ENCODE results near the gene ANK3. TPM values are rescaled to one million over a fixed set of nuclear protein-coding genes. Genes with fewer than 3 reads are reported as not detected.

Gene ANK3
- total and polyA plus RNA-seq, 2 donors (not counting 3 experiments of a cell fraction or from before 2014, with no cell fraction given) = 0.88 to 8.5 TPM

DNA sequence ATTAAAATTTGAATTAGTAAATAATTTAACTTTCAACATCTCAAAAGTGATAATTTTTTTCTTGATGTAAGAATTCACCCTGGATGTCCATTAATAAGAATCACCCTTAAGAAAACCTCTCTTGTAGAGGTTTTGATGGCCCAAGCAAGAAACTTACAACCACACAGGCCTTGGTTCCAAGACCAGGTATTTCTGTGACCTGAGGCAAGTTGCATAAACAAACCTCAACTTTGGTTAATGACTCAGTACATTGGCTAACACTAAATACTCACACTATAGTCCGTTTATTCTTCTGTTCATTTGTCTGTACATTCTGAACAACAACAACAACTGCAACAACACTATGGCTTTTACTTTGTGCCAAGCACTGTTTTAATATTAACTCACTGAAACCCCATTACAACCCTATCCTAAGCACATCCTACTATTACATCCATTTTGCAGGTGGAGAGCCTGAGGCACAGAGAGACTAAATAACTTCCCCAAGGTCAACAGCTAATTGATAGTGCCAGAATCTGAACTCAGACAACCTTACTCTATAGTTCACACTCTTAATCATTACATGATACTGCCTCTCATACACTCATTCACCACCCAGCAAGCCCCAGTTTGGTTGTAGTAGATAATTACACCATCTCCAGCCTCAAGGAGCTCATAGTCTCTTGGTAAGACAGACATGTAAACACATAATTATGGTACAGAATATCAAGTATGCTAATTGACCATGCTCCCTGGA lies 6.6 kb downstream of the ANK3 start:
- intact Hi-C loops (cut with micrococcal nuclease) (no loop called here), dilution Hi-C loops (cut with MboI; ENCODE audit: extremely low pct_ligation_motif_present, low sequenced_read_pairs) (no loop called here)
- no peaks in the 10 kb centered on the region for H3K9me1 ChIP-seq (replicated peaks; ENCODE audit: control insufficient read depth, extremely low read depth, insufficient read depth, low read length)
- ChIA-PET POLR2A (no interaction called here), CTCF (interaction anchor here (0.9 to 2.0 kb wide), 3 partner anchors 41 to 70 kb away, joined by 3 to 8 read pairs (median 3); no protein-coding TSS in a partner anchor)
- no peak for DNase-seq (ENCODE audit: low read depth, low spot score)
- H3K9me3 ChIP-seq (replicated peaks; ENCODE audit: control insufficient read depth, insufficient read depth, low read length) = no peaks in the 10 kb centered on the region
- H3K27ac ChIP-seq (ENCODE audit: insufficient read depth, low read depth, low read length) = no peak overlapping the region
- H3K27me3 ChIP-seq (ENCODE audit: control insufficient read depth in 2 of 2, insufficient read depth in 2 of 2, low read length in 2 of 2) = no peaks in the 10 kb centered on the region
- BruUV-seq (replicated peaks) = no TSS peak
- peaks cover 19% of the 10 kb centered on the region for H3K4me1 ChIP-seq (ENCODE audit: control insufficient read depth, extremely low read depth, insufficient read depth, low read length)
- H3K9ac ChIP-seq (replicated peaks; ENCODE audit: extremely low read depth, insufficient read depth, low read length) = no peak overlapping the region
- no peak overlapping the region for H3K4me2 ChIP-seq (ENCODE audit: insufficient read depth, low read length)
- TF ChIP-seq EZH2 (IDR thresholded peaks at IDR 0.05; ENCODE audit: borderline replicate concordance, low read depth, low read length, severe bottlenecking) (no peak), POLR2A (IDR thresholded peaks at IDR 0.05; ENCODE audit: low read depth, low read length) (no peak), JUN (IDR thresholded peaks at IDR 0.05; ENCODE audit: borderline replicate concordance, insufficient read depth, insufficient read length, low read depth) (no peak), GATA2 (IDR thresholded peaks at IDR 0.05; ENCODE audit: insufficient read depth, insufficient read length, low read depth, low read length) (no peak), MYC (IDR thresholded peaks at IDR 0.05; ENCODE audit: low read depth, low read length) (no peak), FOS (IDR thresholded peaks at IDR 0.05; ENCODE audit: borderline replicate concordance, insufficient read depth, low read length) (no peak), POLR2AphosphoS5 (IDR thresholded peaks at IDR 0.05; ENCODE audit: insufficient read depth, low read depth, low read length) (no peak)
- TF ChIP-seq, protein P1, sequence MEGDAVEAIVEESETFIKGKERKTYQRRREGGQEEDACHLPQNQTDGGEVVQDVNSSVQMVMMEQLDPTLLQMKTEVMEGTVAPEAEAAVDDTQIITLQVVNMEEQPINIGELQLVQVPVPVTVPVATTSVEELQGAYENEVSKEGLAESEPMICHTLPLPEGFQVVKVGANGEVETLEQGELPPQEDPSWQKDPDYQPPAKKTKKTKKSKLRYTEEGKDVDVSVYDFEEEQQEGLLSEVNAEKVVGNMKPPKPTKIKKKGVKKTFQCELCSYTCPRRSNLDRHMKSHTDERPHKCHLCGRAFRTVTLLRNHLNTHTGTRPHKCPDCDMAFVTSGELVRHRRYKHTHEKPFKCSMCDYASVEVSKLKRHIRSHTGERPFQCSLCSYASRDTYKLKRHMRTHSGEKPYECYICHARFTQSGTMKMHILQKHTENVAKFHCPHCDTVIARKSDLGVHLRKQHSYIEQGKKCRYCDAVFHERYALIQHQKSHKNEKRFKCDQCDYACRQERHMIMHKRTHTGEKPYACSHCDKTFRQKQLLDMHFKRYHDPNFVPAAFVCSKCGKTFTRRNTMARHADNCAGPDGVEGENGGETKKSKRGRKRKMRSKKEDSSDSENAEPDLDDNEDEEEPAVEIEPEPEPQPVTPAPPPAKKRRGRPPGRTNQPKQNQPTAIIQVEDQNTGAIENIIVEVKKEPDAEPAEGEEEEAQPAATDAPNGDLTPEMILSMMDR (IDR thresholded peaks at IDR 0.05; ENCODE audit: extremely low read depth in 1 of 2, insufficient read depth in 1 of 2, low read depth in 1 of 2, low read length in 2 of 2) = no peak
- TF ChIP-seq, protein P2, sequence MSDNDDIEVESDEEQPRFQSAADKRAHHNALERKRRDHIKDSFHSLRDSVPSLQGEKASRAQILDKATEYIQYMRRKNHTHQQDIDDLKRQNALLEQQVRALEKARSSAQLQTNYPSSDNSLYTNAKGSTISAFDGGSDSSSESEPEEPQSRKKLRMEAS (IDR thresholded peaks at IDR 0.05; ENCODE audit: insufficient read depth, insufficient read length) = no peak
- no peaks in the 10 kb centered on the region for H4K20me1 ChIP-seq (replicated peaks; ENCODE audit: control insufficient read depth, extremely low read depth, insufficient read depth, low read length)
- H2AFZ ChIP-seq (ENCODE audit: low read depth, low read length) = peak overlapping the region; percentile 19
- H3K4me3 ChIP-seq (replicated peaks in 1 of 3; ENCODE audit: insufficient read depth in 1 of 3, low read depth in 1 of 3, low read length in 3 of 3) = no peak overlapping the region
- H3K36me3 ChIP-seq (ENCODE audit: control insufficient read depth in 2 of 2, extremely low read depth in 1 of 2, insufficient read depth in 2 of 2, low read length in 2 of 2) = no peaks in the 10 kb centered on the region
- H3K79me2 ChIP-seq (ENCODE audit: control insufficient read depth, insufficient read depth, low read length) = no peaks in the 10 kb centered on the region
- no peak for FAIRE-seq
